T-helper 1 cell treated with Interleukin-12 subunit alpha and Interleukin-12 subunit beta and Interleukin-4 antibody, amounts not matched to agents 30 μg/mL and 1 μg/mL, for 36 hours (primary cell): ENCODE data around the gene IL19.
"Not testable (repeated sequence)": the region's sequence is repeated elsewhere in the genome, so short reads cannot be mapped to it uniquely, and the experiment has no call there.

Experiments
- H3K27ac Mint-ChIP-seq: one replicate; pipeline ENCODE4 v1.8.0; 2021; ENCODE audit warnings: mild to moderate bottlenecking, mixed read lengths
- H3K27me3 Mint-ChIP-seq: one replicate; pipeline ENCODE4 v1.8.0; 2021; ENCODE audit warnings: low read depth, mixed read lengths
- H3K36me3 Mint-ChIP-seq: one replicate; pipeline ENCODE4 v1.8.0; 2021; ENCODE audit warnings: low read depth, mixed read lengths
- H3K4me1 Mint-ChIP-seq: one replicate; pipeline ENCODE4 v1.8.0; 2021; ENCODE audit warnings: low read depth, mixed read lengths
- H3K4me3 Mint-ChIP-seq: one replicate; pipeline ENCODE4 v1.8.0; 2021; ENCODE audit warnings: mild to moderate bottlenecking, moderate library complexity, mixed read lengths
- H3K9me3 Mint-ChIP-seq: one replicate; pipeline ENCODE4 v1.8.0; 2021; ENCODE audit warnings: mixed read lengths

IL19 gene

DNA sequence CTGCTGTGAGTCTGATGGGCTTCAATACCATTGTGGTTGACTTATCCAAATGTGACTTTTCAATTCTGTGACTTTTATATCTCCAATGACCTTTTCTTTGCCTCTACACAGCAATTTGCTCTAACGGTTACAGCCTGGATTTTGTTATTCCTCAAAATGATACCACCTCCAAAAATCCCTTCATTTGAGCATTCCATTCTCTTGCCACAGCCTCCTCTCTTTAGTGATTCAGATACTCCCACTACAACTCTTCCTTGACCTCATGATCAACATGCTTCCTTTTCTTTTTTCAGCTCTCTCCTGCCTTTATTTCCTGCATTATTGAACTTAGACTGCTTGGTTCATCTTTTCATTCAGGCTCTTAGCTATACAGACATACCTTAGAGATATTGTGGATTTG lies 16.6 kb upstream of the IL19 start:
- Mint-ChIP-seq H3K27ac (no peak overlapping the region), H3K27me3 (peaks cover 62% of the 10 kb centered on the region), H3K36me3 (peaks cover 14% of the 10 kb centered on the region), H3K9me3 (no peaks in the 10 kb centered on the region), H3K4me1 (peaks cover 12% of the 10 kb centered on the region), H3K4me3 (no peak overlapping the region)

DNA sequence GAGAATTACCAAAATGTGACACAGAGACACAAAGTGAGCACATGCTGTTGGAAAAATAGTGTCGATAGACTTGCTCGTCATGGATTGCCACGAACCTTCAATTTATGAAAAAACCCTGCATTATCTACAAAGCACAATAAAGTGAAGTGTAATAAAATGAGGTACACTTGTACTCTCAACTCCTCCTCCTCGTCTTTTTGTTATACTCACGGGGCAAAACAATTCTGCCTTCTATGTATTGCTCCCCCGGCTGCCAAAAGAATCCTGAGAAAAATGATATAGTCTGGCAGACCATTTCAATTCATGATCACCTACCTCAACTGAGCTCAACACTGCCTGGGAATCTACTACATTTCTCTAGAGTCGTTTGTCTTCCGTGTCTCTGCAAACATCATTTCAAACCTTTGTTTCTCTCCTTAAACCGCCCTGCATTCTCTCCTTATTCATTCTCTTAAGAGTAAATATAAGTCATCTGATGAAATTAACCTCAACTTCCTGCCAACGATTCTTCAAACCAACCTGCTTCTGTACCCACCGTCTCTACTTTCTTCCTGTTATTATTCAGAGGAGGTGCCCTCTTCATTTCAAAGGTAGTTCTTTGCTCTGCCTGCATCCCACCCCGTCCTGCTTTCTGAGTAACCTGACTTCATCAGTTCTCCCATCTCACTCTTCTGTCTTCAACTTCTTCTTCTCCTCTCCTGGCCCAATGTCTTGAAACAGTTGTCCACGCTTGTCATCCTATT lies 12.9 kb upstream of the IL19 start:
- Mint-ChIP-seq H3K27ac (no peak overlapping the region), H3K36me3 (peaks cover 10% of the 10 kb centered on the region), H3K9me3 (no peaks in the 10 kb centered on the region), H3K27me3 (peaks cover 46% of the 10 kb centered on the region), H3K4me3 (no peak overlapping the region), H3K4me1 (peaks cover 9% of the 10 kb centered on the region)

DNA sequence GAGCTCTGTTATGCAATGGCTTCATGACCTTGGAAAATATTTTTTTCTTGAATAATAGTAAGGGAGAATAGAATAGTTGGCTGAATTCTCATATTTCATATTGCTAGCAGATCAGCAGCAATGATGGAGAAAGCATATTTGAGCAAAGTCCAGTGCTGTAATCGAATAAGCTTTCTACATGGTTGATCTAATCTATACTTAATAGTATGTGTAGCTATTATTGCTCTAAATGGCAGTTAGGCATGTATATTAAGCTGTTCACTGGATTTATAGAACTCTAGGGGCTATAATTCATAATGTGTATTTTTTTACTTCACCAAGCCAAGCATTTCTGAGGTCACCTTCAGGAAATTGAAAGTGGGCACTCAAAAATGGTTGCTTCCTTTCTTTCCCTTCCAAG lies 10.0 kb upstream of the IL19 start:
- peaks cover 7% of the 10 kb centered on the region for H3K36me3 Mint-ChIP-seq
- H3K4me3 Mint-ChIP-seq: no peak overlapping the region
- peaks cover 12% of the 10 kb centered on the region for H3K4me1 Mint-ChIP-seq
- peaks cover 8% of the 10 kb centered on the region for H3K9me3 Mint-ChIP-seq
- peaks cover 44% of the 10 kb centered on the region for H3K27me3 Mint-ChIP-seq
- no peak overlapping the region for H3K27ac Mint-ChIP-seq

DNA sequence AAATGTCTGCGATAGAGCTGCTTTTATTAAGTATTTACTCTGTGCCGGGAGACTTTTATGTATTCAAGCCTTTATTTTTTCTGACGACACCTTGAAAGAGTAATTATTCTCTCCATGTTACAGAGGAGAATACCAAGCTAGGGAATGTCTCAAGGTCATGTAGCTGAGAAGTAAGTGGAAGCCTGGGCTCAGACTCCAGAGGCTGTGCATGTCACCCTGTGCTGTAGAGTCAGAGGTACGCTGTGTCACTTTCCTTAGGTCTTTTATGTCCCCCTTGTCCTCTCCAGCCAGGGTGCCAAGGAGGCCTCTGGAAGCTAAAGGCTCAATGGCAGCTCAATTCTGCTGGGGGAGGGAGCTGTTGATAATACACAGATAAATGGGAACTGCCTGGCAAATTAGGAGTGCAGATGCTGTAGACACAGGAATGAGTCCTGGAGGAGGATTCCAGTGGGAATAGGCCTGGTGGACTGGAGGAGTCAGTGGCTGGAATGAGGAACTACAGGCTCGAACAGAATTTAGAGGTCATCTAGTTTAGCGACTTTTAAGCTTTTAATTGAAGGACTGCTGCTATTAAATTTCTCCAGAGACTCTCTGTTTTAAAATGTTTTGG lies 9.3 kb upstream of the IL19 start:
- Mint-ChIP-seq H3K9me3 (peaks cover 8% of the 10 kb centered on the region), H3K36me3 (peaks cover 7% of the 10 kb centered on the region), H3K4me3 (no peak overlapping the region), H3K27ac (no peak overlapping the region), H3K27me3 (peaks cover 41% of the 10 kb centered on the region), H3K4me1 (peaks cover 17% of the 10 kb centered on the region)

DNA sequence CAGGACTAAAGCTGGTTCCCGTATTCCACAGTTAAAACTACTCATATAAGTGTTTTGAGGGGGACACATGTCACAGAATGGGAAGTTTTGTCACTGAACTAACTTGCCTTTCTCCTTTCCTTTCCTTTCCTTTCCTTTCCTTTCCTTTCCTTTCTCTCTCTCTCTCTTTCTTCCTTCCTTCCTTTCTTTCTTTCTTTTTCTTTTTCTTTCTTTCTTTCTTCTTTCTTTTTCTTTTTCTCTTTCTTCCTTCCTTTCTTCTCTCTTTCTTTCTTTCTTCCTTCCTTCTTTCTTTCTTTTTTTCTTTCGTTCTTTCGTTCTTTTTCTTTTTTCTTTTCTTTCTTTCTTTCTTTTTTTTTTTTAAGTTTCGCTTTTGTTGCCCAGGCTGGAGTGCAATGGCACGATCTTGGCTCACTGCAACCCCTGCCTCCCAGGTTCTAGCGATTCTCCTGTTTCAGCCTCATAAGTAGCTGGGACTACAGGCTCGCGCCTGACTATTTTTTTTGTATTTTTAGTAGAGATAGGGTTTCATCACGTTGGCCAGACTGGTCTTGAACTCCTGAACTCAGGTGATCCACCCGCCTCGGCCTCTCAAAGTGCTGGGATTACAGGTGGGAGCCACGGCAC lies 7.7 kb upstream of the IL19 start:
- peaks cover 40% of the 10 kb centered on the region for H3K27me3 Mint-ChIP-seq
- H3K9me3 Mint-ChIP-seq, H3K27ac Mint-ChIP-seq, H3K36me3 Mint-ChIP-seq, H3K4me3 Mint-ChIP-seq: not testable (repeated sequence)
- H3K4me1 Mint-ChIP-seq: peaks cover 25% of the 10 kb centered on the region

DNA sequence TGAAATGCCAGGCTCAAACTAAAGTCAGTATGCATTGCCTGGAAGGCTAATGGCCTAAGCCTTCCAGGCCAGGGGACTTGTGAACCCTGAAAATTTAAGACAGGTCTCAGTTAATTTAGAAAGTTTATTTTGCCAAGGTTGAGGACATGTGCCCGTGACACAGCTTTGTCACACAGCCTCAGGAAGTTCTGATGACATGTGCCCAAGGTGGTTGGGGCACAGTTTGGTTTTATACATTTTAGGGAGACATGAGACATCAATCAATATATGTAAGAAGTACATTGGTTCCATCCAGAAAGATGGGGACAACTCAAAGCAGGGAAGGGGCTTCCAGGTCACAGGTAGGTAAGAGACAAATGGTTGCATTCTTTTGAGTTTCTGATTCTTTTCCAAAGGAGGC lies 4.8 kb upstream of the IL19 start:
- H3K9me3 Mint-ChIP-seq, H3K36me3 Mint-ChIP-seq, H3K4me3 Mint-ChIP-seq, H3K27ac Mint-ChIP-seq: not testable (repeated sequence)
- H3K27me3 Mint-ChIP-seq: peaks cover 42% of the 10 kb centered on the region
- H3K4me1 Mint-ChIP-seq: peaks cover 50% of the 10 kb centered on the region

DNA sequence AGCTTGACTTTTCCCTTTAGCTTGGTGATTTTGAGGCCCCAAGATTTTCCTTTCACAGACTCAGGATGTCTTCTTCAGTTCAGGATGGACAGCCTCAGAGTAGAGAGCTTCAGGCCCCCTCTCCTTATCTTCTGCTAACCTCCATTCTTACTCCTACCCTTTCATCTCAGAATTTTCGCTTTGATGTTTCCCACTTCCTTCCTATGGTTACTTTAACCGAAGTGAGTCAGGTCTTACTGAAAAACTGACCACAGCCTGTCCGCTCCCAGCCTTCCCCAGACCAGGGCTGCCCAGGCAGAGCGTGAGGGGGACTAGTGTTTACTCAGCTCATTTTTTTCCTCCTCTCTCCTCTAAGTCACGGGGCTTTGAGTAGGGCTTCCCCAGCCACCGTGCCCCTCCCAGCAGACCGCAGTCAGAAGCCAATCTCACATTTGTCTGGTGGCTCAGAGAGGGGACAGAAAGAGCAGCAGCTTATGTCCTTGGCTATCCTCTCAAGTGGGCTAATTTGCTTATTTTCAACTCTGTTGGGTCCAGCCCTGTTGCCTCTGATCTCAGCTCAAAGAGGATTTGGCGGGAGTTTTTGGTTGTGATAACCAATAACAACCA lies 4.2 kb upstream of the IL19 start:
- Mint-ChIP-seq H3K9me3 (peaks cover 8% of the 10 kb centered on the region), H3K27me3 (peaks cover 42% of the 10 kb centered on the region), H3K36me3 (peaks cover 7% of the 10 kb centered on the region), H3K4me1 (peaks cover 54% of the 10 kb centered on the region), H3K27ac (peak overlapping the region; percentile 57), H3K4me3 (peak overlapping the region; percentile 62)

DNA sequence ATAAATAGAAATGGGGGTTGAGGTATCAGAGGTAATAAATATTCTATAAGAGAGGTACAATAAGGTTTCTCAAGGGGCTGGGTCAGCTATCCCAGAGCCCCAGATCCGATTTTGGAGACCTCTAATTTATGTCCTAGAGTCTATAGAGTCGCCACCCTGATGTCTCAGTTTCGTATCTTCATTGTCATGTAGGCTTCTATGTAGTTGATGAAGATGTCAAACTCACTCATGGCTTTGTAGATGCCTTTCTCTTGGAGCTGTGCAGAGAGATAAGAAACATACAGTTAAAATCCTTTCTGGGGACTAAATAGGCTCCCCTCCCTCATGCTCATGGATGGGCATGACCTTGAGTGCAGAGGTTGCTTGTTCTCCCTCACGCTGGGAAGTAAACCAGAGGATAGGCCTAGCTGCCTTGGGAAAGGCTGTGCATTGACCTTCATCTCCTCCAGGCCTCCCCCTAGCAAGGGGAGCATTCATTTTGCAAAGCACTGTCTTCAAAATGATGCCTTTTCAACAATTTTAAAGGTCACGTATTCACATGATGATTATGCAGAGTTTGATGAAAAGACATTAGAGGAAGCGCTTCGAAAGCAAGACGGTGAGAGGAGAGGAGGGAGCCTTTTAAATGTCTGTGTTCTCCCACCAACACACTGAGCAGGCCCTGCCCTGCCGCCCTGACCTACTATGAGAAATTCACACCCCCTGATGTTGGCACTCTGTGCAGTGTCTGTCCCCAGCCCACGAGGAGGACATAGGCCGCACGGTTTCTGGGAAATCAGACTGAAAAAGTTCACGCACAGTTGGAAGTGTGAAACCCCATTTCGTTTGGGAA lies 1.9 kb upstream of the IL19 start:
- Mint-ChIP-seq H3K27me3 (peaks cover 43% of the 10 kb centered on the region), H3K36me3 (peaks cover 7% of the 10 kb centered on the region), H3K9me3 (peaks cover 5% of the 10 kb centered on the region), H3K4me3 (no peak overlapping the region), H3K27ac (no peak overlapping the region), H3K4me1 (peaks cover 63% of the 10 kb centered on the region)

DNA sequence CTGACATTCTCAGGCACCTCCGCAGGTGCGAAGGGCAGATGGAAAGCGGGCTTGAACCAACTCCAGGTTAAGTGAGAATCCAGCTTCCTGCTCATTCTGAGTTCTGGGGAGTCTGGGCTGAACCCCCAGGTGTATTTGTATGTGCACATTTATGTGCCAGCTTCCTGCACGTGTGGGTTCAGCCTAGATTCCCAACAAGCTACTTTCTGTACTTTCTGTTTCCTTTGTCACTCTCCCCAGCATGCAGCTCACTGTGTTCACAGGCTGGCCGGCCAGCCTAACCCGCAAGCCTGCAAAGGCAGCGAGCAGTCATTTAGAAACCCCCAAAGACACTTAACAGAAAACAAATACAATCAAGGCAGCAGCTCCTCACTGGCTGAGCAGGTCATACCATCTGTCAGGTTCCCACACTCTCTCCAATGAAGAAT lies 1.3 kb upstream of the IL19 start:
- H3K4me1 Mint-ChIP-seq: peaks cover 66% of the 10 kb centered on the region
- peaks cover 41% of the 10 kb centered on the region for H3K27me3 Mint-ChIP-seq
- peaks cover 3% of the 10 kb centered on the region for H3K36me3 Mint-ChIP-seq
- H3K4me3 Mint-ChIP-seq: peak overlapping the region; percentile 20
- H3K9me3 Mint-ChIP-seq: no peaks in the 10 kb centered on the region
- H3K27ac Mint-ChIP-seq: peak overlapping the region; percentile 7

DNA sequence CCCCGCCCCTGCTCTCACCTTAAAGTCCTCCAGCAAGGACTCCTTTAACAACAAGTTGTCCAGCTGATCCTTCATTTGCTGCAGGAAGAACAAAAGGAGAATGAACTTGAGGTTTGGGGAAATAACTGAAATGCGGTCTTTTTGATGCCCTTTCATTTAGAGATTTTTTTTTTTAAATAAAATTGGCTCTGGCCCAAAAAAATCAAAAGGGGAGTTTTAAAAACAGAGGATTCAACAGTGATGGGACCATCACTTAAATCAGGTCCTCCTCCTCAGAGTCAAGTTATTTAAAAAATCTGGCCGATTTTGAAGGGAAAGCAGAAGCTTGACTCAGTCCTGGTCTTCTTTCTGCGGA lies 742 bp downstream of the IL19 start:
- H3K27ac Mint-ChIP-seq: no peak overlapping the region
- no peaks in the 10 kb centered on the region for H3K9me3 Mint-ChIP-seq
- H3K4me1 Mint-ChIP-seq: peaks cover 59% of the 10 kb centered on the region
- no peak overlapping the region for H3K4me3 Mint-ChIP-seq
- H3K27me3 Mint-ChIP-seq: peaks cover 51% of the 10 kb centered on the region
- H3K36me3 Mint-ChIP-seq: no peaks in the 10 kb centered on the region

DNA sequence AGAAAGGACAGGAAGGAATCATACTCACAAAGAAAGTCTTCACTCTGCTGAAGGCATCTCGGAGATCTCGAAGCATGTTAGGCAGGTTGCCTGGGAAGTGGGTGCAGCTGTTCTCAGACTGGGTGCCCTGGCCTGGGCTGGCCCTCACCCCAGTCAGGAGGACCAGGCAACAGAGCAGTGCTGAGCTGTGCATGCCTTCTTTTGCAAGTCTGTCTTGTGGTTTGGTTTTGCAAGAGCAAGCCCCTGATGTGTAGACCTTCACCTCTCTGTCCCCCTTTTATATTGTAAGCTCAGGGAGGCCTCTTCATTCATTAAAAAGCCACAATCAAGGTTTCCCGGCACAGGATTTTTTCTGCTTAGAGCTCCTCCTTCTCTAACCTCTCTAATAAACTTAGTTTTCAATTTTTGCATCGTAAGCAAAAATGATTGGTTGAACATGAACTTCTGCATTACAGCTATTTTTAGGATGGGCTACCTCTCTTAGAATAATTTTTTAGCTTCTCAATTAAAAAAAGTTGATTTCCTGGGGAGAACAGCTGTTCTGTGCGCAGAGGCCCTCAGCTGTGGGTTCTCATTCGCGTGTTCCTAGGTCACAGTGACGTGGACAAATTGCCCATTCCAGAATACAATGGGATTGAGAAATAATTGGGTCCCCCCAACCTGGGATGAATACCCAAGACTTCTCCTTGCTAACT lies 1.8 kb downstream of the IL19 start, which contains the start of gene IL10:
Gene IL10, minus strand, starts transcription at position 252 of the 695 bp plus-strand sequence. Its CDS starts 59 bp downstream, at position 193.
- Mint-ChIP-seq H3K9me3 (no peaks in the 10 kb centered on the region), H3K4me3 (no peak within 1 kb of the TSS), H3K27me3 (peaks cover 52% of the 10 kb centered on the region)

DNA sequence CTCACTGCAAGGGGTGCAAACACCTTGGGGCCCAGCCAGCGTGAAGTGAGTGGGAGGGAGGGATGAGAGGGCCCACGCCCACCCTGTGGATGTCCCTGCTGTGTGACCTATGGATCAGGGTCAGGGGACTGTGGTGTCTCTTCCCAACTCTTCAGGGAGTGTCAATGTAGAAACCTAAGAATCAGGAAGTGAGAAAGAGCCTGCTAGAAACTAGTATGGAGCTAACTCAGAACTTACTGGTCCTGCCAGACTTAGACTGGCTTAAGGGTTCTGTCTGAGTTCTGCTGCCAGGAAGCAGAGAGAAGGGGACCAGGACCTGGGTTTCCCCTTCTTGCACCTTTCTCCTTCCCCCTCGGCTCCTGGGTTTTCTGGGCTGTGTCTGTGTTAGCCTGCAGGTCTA lies 3.5 kb downstream of the IL19 start:
- Mint-ChIP-seq H3K4me1 (peaks cover 38% of the 10 kb centered on the region), H3K27ac (no peak overlapping the region)

More for the DNA sequence above, 1.8 kb downstream of the IL19 start, which contains the start of gene IL10:
- Mint-ChIP-seq H3K36me3 (no peaks in the 10 kb centered on the region), H3K4me1 (peaks cover 48% of the 10 kb centered on the region), H3K27ac (no peak within 1 kb of the TSS)

DNA sequence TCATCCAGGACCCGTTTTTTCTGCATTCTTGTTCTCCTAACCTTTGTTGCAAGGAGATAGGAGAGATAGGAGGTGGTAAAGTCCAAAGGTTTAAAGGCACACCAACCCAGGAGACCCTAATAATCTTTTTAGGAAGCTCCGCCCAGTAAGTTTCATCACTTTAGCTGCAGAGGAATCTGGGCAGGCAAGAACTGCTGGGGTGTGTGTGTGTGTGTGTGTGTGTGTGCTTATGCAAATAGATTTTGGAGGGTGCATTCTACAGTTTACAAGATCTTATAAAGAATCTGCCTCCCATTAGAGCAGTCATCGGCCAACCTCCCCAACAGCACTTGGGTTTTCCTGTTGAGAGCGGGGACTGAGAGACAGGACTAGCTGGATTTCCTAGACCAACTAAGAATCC lies 5.7 kb downstream of the IL19 start:
- Mint-ChIP-seq H3K9me3 (no peaks in the 10 kb centered on the region), H3K27me3 (peaks cover 43% of the 10 kb centered on the region), H3K4me3 (no peak overlapping the region), H3K4me1 (peaks cover 19% of the 10 kb centered on the region), H3K27ac (no peak overlapping the region), H3K36me3 (no peaks in the 10 kb centered on the region)

More for the DNA sequence above, 3.5 kb downstream of the IL19 start:
- no peaks in the 10 kb centered on the region for H3K9me3 Mint-ChIP-seq
- H3K36me3 Mint-ChIP-seq: no peaks in the 10 kb centered on the region
- peaks cover 57% of the 10 kb centered on the region for H3K27me3 Mint-ChIP-seq
- H3K4me3 Mint-ChIP-seq: no peak overlapping the region
